Right cardiac atrium (tissue), 5 donors: Measurements from ENCODE around the gene HOXA6. TPM values are rescaled to one million over a fixed set of nuclear protein-coding genes. Genes with fewer than 3 reads are reported as not detected.

Experiments
- ATAC-seq, 2 donors: fragments of 200-7000 bp; cut with Tn5 transposase; one replicate each; pipeline versions ENCODE4 v1.8.0 to v1.9.1; 2020; ENCODE audit warnings: moderate library complexity in 2 of 2, mild to moderate bottlenecking in 1 of 2
- DNase-seq, 3 donors: peaks; one replicate each; pipeline ENCODE4 v3.0.0-alpha.2; 2020
- H3K27ac ChIP-seq: one replicate; pipeline ENCODE4 v1.5.1; 2013; ENCODE audit warnings: mild to moderate bottlenecking, low read length, control low read depth, moderate library complexity
- H3K27me3 ChIP-seq: one replicate; pipeline ENCODE4 v1.6.1; 2013; ENCODE audit not compliant: control insufficient read depth, insufficient read depth
- H3K4me1 ChIP-seq: one replicate; pipeline ENCODE4 v1.6.1; 2013; ENCODE audit warnings: low read length; ENCODE audit not compliant: control insufficient read depth, insufficient read depth
- H3K4me3 ChIP-seq: one replicate; pipeline ENCODE4 v1.5.1; 2013; ENCODE audit warnings: low read length, control low read depth
- H3K9me3 ChIP-seq: one replicate; pipeline ENCODE4 v1.6.1; 2013; ENCODE audit warnings: low read length; ENCODE audit not compliant: control insufficient read depth
- WGBS: extraction: QIAGEN DNeasy Blood & Tissue Kit; methylation state at CpG from one replicate; pipeline ENCODE4 v1.1.7; 2013; 5-methylcytosine and 5-hydroxymethylcytosine counted together
- intact Hi-C, 4 donors: fragments of 100-400 bp; cut with DNase I; formaldehyde crosslinking; loops; one replicate each; pipeline versions ENCODE4 v1.11.0 to v1.14.0; 2022 to 2023
- polyA plus RNA-seq: library from polyadenylated mRNA; stranded (reverse); fragments of 200-250 nt; gene quantifications from one replicate; pipeline ENCODE4 v1.2.3, GENCODE V29; 2013
- total RNA-seq, 4 donors: library from RNA; stranded (reverse); fragmentation: NEBNext Ultra II Directional; extraction: Animal tissue kit (Norgen Biotek cat#: 25700); gene quantifications; one replicate each; pipeline ENCODE4 v1.2.1, GENCODE V29; 2021
- donor health status: healthy with polysubstance abuse.
- donor health status: DM: no; HTN: yes; CAD: no.
- donor health status: DM: no; HTN: no; CAD: no.
- donor health status: DM: no; HTN: yes; CAD: no; lungs with severe emphysema.
- donor health status: DM: yes; HTN: yes; CAD: no.

Gene HOXA6
- total and polyA plus RNA-seq, 5 donors = not detected

DNA sequence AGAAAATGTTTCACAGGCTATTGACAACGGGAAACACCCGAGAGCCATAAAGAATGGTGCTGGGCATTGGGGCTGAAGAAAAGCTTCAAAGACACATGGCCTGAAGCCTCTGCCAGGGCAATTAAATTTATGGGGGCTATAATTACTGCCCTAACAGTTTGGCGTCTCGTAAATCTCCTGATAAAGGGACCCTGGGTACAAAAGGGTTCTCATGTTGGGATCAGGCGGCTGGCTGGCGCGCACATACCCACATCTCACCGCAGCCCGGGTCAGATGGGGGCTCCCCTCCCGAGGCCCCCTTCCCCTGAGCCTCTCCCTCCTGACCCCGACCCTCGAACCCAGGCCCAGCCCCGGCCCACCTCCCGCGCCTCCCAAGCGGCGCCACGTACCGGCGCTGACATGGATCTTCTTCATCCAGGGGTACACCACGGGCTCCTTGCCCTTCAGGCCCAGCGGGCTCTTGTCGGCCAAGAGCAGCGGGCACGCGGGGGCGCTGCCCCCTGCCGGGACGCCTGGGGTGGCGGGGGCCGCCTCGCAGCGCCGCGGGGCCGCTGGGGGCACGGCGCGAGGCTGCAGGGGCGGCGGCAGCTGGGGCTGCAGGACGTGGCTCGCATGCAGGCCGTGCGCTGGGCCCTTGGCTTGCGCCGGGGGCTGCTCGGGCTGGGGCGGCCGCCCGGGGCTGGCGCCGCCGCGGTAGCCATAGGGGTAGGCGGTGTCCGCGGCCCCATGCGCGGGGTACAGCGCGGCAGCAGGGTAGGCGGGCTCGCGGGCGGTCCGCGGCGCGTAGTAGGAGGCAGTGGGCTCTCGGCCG lies 17.6 kb downstream of the HOXA6 start:
- DNase-seq = peak in 2 of 3 donors; percentile 71 to 74

DNA sequence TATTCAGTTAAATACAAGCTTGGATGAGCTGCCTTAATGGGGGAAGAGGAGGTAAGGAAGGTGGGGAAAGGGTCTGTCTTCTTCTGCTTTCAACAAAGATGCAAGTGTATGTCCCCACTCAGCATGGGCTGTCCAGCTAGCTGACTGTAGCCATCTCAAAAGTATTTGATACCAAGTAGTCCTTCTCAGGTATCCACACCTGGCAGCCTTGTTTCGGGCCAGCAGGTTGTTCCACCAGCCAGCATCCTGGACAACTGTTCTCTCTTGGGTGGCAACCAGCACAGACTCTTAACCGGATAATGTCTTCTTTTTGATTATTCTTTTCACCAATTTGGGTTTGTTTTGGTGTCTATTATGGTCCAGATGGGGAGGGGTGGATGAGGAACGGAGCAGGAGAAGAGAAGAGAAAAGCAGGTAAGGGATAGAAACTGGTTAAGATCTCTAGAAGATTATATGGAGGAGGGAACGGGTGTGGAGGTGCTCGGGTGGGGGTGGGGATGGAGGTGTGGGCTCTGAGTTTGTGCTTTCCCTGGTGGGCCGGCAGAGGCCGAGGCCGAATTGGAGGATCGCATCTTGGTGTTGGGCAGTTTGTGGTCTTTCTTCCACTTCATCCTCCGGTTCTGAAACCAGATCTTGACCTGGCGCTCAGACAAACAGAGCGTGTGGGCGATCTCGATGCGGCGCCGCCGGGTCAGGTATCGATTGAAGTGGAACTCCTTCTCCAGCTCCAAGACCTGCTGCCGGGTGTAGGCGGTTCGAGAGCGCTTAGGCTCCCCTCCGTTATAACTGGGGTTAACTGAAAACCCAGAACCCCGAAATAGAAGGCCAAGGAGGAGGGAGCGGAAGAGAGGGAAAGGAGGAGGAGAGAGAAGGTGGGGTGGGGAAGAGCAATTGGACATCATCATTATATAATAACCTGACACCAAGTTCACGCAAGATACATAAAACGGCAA lies 18.5 kb downstream of the HOXA6 start:
- no peak overlapping the region for H3K27ac ChIP-seq
- no peaks in the 10 kb centered on the region for H3K9me3 ChIP-seq
- no peaks in the 10 kb centered on the region for H3K4me1 ChIP-seq
- H3K27me3 ChIP-seq = no peaks in the 10 kb centered on the region
- WGBS = 36% methylated on average over 28 of the region's 28 CpGs
- no peak overlapping the region for H3K4me3 ChIP-seq
- no peak for DNase-seq
- intact Hi-C loops = no loop called here
- ATAC-seq = no peak

More for the DNA sequence above, 17.6 kb downstream of the HOXA6 start:
- Histone ChIP-seq H3K4me1 (no peaks in the 10 kb centered on the region), H3K4me3 (peak overlapping the region; percentile 61), H3K27me3 (no peaks in the 10 kb centered on the region), H3K9me3 (no peaks in the 10 kb centered on the region), H3K27ac (peak overlapping the region; percentile 58)
- WGBS = 7% methylated on average over 72 of the region's 72 CpGs
- peak; percentile 26 to 34 for ATAC-seq
- intact Hi-C loops = no loop called here

GRCh38 chr7:27128034-27128433 lies 19.5 kb downstream of the HOXA6 start:
- Histone ChIP-seq H3K27ac (no peak overlapping the region), H3K4me3 (no peak overlapping the region), H3K4me1 (no peaks in the 10 kb centered on the region), H3K9me3 (no peaks in the 10 kb centered on the region), H3K27me3 (no peaks in the 10 kb centered on the region)
- no peak for ATAC-seq
- WGBS = 34% methylated on average over 2 of the region's 2 CpGs
- intact Hi-C loops = no loop called here
- no peak for DNase-seq

DNA sequence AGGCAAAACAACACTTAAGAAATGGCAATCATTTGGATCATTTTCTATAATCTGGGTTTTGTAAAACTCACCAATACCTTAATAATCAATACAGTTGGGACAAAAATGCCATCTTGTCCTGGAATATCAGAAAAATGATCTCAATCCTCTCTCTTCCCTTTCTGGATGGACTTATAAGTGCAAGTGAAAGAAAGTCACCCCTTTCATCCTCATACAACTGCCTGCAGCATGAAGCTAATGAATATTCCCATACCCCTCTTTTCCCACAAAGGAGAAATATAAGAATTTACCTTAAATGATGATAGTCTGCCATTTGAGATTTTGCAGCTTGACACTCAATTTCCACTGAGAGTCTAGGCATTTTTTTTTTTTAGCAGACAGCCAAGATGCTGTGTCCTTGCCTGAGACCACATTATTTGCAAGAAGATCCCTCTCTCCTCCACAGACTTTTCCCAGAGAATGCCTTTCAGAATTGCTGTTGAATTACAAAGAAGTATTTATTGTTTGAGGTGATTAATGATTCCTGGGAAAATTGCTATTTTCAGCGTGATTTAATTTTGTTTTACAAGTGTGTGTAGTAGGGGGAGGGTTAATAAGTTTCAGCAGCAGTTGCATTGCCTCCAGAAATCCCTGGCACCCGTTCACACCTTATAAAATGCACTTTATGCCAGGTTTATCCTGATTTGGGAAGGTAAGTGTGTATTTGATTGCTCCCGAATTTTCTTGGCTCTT lies 20.8 kb downstream of the HOXA6 start:
- WGBS = 31% methylated on average over 3 of the region's 3 CpGs
- no peak for ATAC-seq
- H3K27me3 ChIP-seq = no peaks in the 10 kb centered on the region
- no peaks in the 10 kb centered on the region for H3K4me1 ChIP-seq
- H3K4me3 ChIP-seq = no peak overlapping the region
- no peak overlapping the region for H3K27ac ChIP-seq
- intact Hi-C loops = no loop called here
- no peaks in the 10 kb centered on the region for H3K9me3 ChIP-seq
- DNase-seq = no peak

GRCh38 chr7:27125986-27126394 lies 21.6 kb downstream of the HOXA6 start:
- Histone ChIP-seq H3K27ac (no peak overlapping the region), H3K27me3 (no peaks in the 10 kb centered on the region), H3K4me3 (no peak overlapping the region), H3K9me3 (no peaks in the 10 kb centered on the region), H3K4me1 (no peaks in the 10 kb centered on the region)
- intact Hi-C loops = no loop called here
- WGBS = 28% methylated on average over 5 of the region's 5 CpGs
- no peak for DNase-seq
- ATAC-seq = no peak

- DNase-seq (no peak), ATAC-seq (peak in 1 of 2 donors; percentile 9)
- WGBS = 39% methylated on average over 8 of the region's 8 CpGs
- Histone ChIP-seq H3K4me3 (no peak overlapping the region), H3K27ac (no peak overlapping the region), H3K4me1 (no peaks in the 10 kb centered on the region), H3K9me3 (no peaks in the 10 kb centered on the region), H3K27me3 (no peaks in the 10 kb centered on the region)
- intact Hi-C loops = no loop called here
Measured at GRCh38 chr7:27124902-27125689, 22.5 kb downstream of the HOXA6 start.

DNA sequence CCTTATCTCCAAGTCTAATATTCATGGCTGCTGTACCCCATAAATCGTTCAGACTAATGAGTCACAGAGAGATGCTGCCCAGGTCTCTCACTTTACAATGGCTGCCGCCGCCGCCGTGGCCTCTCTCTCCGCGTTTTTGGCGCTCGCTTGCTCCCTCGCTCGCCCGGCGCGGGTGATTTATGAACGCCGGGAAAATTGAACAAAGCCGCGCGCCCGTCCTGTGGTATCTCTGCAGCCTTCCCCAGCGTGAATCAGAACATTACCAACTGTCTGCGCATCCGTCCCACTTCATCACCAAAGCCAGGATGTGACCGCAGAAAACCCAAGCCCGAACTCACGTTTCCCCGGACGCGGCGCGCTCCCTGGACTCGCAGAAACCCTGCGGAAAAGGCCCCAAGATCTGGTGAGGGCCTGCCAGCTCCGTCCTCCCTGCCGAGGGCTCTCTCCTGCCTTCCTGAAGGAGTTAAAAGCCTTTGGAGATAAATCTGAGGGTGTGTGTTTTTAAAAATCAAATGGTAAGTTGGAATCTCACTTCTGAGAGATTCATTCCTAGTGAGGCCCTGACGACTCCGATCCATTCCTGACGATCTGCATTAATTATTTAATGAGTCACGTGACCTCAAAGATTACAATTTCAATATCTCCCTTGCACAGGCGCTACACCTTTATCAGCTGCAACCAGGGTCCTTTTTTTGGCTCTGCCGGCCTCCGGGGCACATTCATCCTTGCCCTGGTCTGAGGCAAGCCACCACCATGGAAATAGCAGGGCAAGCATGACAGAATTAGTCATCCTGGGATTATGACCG lies 23.3 kb downstream of the HOXA6 start:
- H3K9me3 ChIP-seq = no peaks in the 10 kb centered on the region
- no peaks in the 10 kb centered on the region for H3K4me1 ChIP-seq
- no peak for ATAC-seq
- intact Hi-C loops = no loop called here
- H3K4me3 ChIP-seq = no peak overlapping the region
- H3K27ac ChIP-seq = no peak overlapping the region
- no peaks in the 10 kb centered on the region for H3K27me3 ChIP-seq
- DNase-seq = no peak
- 35% methylated on average over 43 of the region's 43 CpGs for WGBS

DNA sequence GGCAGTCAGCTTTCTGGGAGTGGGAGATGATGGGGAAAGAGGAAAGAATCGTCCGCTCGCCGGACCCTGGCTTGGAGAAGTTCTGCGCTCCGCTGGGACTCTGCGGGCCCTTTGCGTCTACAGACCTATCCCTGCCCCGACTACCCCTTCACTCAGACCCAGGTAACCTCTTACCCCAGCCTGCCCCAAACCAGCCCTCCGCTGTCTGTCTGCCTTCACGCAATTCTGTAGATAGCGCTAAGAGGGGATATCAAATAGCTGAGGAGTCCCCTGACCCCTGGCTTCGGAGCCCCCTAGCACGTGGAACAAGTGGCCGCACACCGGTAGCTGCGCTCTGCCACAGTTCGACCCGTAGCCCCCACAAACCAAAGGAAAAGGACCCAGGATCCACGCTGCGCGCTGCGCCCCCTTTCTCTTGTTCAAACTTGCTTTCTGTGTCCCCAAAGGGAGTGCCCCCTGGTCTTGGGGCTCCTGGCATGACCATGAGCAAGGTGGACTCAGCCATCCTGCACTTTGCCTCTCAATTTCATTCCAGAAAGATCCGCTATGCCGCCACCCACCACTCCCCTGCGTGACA lies 24.0 kb downstream of the HOXA6 start:
- intact Hi-C loops = no loop called here
- ATAC-seq (no peak), DNase-seq (no peak)
- Histone ChIP-seq H3K4me1 (no peaks in the 10 kb centered on the region), H3K9me3 (no peaks in the 10 kb centered on the region), H3K4me3 (no peak overlapping the region), H3K27me3 (no peaks in the 10 kb centered on the region), H3K27ac (no peak overlapping the region)
- WGBS = 46% methylated on average over 26 of the region's 26 CpGs

GRCh38 chr7:27123007-27123476 lies 24.5 kb downstream of the HOXA6 start:
- Histone ChIP-seq H3K4me1 (no peaks in the 10 kb centered on the region), H3K27me3 (no peaks in the 10 kb centered on the region), H3K9me3 (no peaks in the 10 kb centered on the region), H3K27ac (no peak overlapping the region), H3K4me3 (no peak overlapping the region)
- ATAC-seq (no peak), DNase-seq (no peak)
- intact Hi-C loops = no loop called here
- WGBS = 33% methylated on average over 14 of the region's 14 CpGs
